Measurements from ENCODE around the gene E2F2.

- TF ChIP-seq, protein P1, sequence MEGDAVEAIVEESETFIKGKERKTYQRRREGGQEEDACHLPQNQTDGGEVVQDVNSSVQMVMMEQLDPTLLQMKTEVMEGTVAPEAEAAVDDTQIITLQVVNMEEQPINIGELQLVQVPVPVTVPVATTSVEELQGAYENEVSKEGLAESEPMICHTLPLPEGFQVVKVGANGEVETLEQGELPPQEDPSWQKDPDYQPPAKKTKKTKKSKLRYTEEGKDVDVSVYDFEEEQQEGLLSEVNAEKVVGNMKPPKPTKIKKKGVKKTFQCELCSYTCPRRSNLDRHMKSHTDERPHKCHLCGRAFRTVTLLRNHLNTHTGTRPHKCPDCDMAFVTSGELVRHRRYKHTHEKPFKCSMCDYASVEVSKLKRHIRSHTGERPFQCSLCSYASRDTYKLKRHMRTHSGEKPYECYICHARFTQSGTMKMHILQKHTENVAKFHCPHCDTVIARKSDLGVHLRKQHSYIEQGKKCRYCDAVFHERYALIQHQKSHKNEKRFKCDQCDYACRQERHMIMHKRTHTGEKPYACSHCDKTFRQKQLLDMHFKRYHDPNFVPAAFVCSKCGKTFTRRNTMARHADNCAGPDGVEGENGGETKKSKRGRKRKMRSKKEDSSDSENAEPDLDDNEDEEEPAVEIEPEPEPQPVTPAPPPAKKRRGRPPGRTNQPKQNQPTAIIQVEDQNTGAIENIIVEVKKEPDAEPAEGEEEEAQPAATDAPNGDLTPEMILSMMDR (conservative IDR thresholded peaks at IDR 0.05), result no peak
- TF ChIP-seq ZFX (IDR thresholded peaks at IDR 0.05), result no peak
Measured at GRCh38 chr1:23577056-23578004, 46.3 kb upstream of the E2F2 start.
